Activated CD8-positive, alpha-beta T cell treated with anti-CD3 and anti-CD28 coated beads for 36 hours (primary cell): ENCODE results near the gene PLXNB1. TPM values are rescaled to one million over a fixed set of nuclear protein-coding genes. Genes with fewer than 3 reads are reported as not detected.
"Not testable (repeated sequence)": the region's sequence is repeated elsewhere in the genome, so short reads cannot be mapped to it uniquely, and the experiment has no call there.

Experiments
- ATAC-seq: fragments of 200-7000 bp; cut with Tn5 transposase; one replicate; pipeline ENCODE4 v1.10.0; 2021; ENCODE audit warnings: mild to moderate bottlenecking, moderate library complexity
- CTCF ChIA-PET: fragments of 350-600 bp; sonication (Branson Sonifier 250); formaldehyde crosslinking; loops from one replicate; lab custom pipeline; 2021; ENCODE audit warnings: antibody characterized with exemption; lab: Charles Lee
- POLR2A ChIA-PET: fragments of 350-600 bp; sonication (Branson Sonifier 250); formaldehyde crosslinking; loops from one replicate; lab custom pipeline; 2021; ENCODE audit warnings: antibody characterized with exemption; lab: Charles Lee
- DNase-seq: peaks from one replicate; pipeline ENCODE4 v3.0.0-alpha.2; 2020
- H3K27ac Mint-ChIP-seq: one replicate; pipeline ENCODE4 v1.8.0; 2021; ENCODE audit warnings: mild to moderate bottlenecking, mixed read lengths
- H3K27me3 Mint-ChIP-seq: one replicate; pipeline ENCODE4 v1.8.0; 2021; ENCODE audit warnings: mixed read lengths
- H3K36me3 Mint-ChIP-seq: one replicate; pipeline ENCODE4 v1.8.0; 2021; ENCODE audit warnings: low read depth, mixed read lengths
- H3K4me1 Mint-ChIP-seq: one replicate; pipeline ENCODE4 v1.8.0; 2021; ENCODE audit warnings: low read depth, mixed read lengths
- H3K4me3 Mint-ChIP-seq: one replicate; pipeline ENCODE4 v1.8.0; 2021; ENCODE audit warnings: mild to moderate bottlenecking, moderate library complexity, mixed read lengths
- H3K9me3 Mint-ChIP-seq: one replicate; pipeline ENCODE4 v1.8.0; 2021; ENCODE audit warnings: mixed read lengths
- intact Hi-C: fragments of 100-400 bp; cut with micrococcal nuclease; formaldehyde crosslinking; loops from one replicate; pipeline ENCODE4 v1.10.0; 2022
- total RNA-seq, 2 experiments: library from RNA; stranded (reverse); gene quantifications; one replicate each; pipeline ENCODE4 v1.2.3, GENCODE V29; 2021
- TF ChIP-seq, protein P1 (sequence below): fragments of 200-600 bp; IDR thresholded peaks from one replicate; pipeline ENCODE4 v1.8.0; 2022; ENCODE audit warnings: antibody characterized with exemption, mild to moderate bottlenecking

The PLXNB1 gene
- total RNA-seq, 2 experiments from 2014 or later = 3.7 TPM

- DNase-seq (peak; percentile 17), ATAC-seq (no peak)
- ChIA-PET CTCF (interaction anchor here (0.8 to 12.8 kb wide), 9 partner anchors 21 to 284 kb away, joined by 3 to 312 read pairs (median 16); partner anchors contain the start of gene PFKFB4), POLR2A (no interaction called here)
- no peaks in the 10 kb centered on the region for H3K36me3 Mint-ChIP-seq
- H3K27me3 Mint-ChIP-seq = peaks cover 1% of the 10 kb centered on the region
- TF ChIP-seq, protein P1, sequence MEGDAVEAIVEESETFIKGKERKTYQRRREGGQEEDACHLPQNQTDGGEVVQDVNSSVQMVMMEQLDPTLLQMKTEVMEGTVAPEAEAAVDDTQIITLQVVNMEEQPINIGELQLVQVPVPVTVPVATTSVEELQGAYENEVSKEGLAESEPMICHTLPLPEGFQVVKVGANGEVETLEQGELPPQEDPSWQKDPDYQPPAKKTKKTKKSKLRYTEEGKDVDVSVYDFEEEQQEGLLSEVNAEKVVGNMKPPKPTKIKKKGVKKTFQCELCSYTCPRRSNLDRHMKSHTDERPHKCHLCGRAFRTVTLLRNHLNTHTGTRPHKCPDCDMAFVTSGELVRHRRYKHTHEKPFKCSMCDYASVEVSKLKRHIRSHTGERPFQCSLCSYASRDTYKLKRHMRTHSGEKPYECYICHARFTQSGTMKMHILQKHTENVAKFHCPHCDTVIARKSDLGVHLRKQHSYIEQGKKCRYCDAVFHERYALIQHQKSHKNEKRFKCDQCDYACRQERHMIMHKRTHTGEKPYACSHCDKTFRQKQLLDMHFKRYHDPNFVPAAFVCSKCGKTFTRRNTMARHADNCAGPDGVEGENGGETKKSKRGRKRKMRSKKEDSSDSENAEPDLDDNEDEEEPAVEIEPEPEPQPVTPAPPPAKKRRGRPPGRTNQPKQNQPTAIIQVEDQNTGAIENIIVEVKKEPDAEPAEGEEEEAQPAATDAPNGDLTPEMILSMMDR = no peak
- H3K4me3 Mint-ChIP-seq = no peak overlapping the region
- H3K27ac Mint-ChIP-seq = no peak overlapping the region
- H3K9me3 Mint-ChIP-seq = no peaks in the 10 kb centered on the region
- no peaks in the 10 kb centered on the region for H3K4me1 Mint-ChIP-seq
- intact Hi-C loops = loop anchor here (5.0 kb wide), 2 partner anchors 35 to 145 kb away; no protein-coding TSS in a partner anchor
Observed at GRCh38 chr3:48402281-48402732, 27.6 kb downstream of the PLXNB1 start.

DNA sequence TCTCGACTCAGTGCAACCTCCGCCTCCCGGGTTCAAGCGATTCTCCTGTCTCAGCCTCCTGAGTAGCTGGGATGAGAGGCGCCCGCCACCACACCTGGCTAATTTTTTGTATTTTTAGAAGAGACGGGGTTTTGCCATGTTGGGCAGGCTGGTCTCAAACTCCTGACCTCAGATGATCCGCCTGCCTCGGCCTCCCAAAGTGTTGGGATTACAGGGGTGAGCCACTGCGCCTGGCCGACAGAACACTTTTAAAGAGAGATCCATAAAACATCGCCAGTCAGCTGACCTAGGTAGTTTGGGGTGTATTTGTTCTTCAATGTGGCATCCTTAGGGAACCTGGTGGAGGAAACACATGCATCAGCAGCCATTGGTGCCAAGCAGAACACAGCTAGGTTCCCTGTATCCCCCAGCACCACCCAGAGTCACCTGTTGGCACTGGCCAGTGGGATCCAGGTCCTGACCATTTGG, 28.4 kb downstream of the PLXNB1 start:
- ChIA-PET CTCF (interaction anchor here (0.7 to 12.8 kb wide), 60 partner anchors 9 to 363 kb away, joined by 3 to 312 read pairs (median 5); partner anchors contain the start of genes ATRIP, CCDC51, NME6 and PFKFB4), POLR2A (interaction anchor here (0.8 to 1.0 kb wide), 3 partner anchors 31 to 128 kb away, joined by 3 to 4 read pairs (median 3); no protein-coding TSS in a partner anchor)
- not testable (repeated sequence) for ATAC-seq, H3K4me1 Mint-ChIP-seq, H3K36me3 Mint-ChIP-seq, H3K9me3 Mint-ChIP-seq, H3K27me3 Mint-ChIP-seq, H3K27ac Mint-ChIP-seq, DNase-seq, H3K4me3 Mint-ChIP-seq
- intact Hi-C loops = loop anchor here (5.0 kb wide), 2 partner anchors 36 to 146 kb away; no protein-coding TSS in a partner anchor

- DNase-seq (peak; percentile 73), ATAC-seq (peak; percentile 87)
- intact Hi-C loops = loop anchor here (5.0 kb wide), 2 partner anchors 36 to 146 kb away; no protein-coding TSS in a partner anchor
- no peaks in the 10 kb centered on the region for H3K9me3 Mint-ChIP-seq
- ChIA-PET POLR2A (interaction anchor here (0.8 to 1.0 kb wide), 4 partner anchors 31 to 160 kb away, joined by 3 to 4 read pairs (median 3); partner anchors contain the start of gene ZNF589), CTCF (interaction anchor here (0.7 to 12.8 kb wide), 78 partner anchors 8 to 364 kb away, joined by 3 to 312 read pairs (median 4); partner anchors contain the start of genes ATRIP, CAMP, CCDC51 and IP6K2)
- no peak overlapping the region for H3K27ac Mint-ChIP-seq
- H3K4me1 Mint-ChIP-seq = no peaks in the 10 kb centered on the region
- no peaks in the 10 kb centered on the region for H3K36me3 Mint-ChIP-seq
- H3K27me3 Mint-ChIP-seq = peaks cover 2% of the 10 kb centered on the region
- no peak overlapping the region for H3K4me3 Mint-ChIP-seq
- TF ChIP-seq, protein P1 = peak; percentile 90
Observed at GRCh38 chr3:48400824-48401433, 29.0 kb downstream of the PLXNB1 start.

DNA sequence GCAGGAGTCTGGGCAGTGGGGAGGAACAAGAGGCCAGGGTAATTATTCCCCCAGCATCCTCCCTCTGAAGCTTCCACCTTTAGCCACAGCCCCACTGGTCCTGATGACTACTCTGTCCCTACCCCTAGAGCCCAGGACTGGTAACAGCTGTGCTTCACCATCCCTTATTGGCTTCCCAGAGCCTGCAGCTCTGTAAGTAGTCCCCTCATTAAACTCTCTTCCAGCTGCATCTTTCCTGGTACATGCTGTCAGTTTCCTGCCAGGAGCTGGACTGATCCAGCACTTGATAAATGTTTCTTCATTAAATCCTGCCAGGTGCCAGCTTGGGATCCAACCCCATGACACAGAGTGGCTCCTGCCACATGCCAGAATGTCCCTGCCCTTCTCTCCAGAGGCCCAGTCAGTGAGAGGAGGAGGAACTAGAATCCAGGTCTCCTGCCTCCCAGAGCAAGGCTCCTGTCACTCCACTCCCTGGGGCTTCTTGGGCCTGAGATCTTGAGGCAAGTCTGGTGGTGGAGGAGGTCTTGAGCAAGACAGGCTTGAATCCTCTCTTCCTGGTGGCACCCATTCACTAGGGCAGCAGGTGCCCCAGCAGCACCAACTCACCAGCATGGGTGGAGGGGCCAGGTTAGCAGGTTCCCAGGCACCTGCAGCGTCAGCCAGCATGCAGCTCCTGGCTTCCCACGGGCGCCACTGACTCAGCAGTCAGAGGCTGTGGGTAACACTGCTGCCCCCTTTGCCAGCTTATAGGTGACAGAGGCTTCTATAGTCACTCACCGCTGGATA, 30.3 kb downstream of the PLXNB1 start:
- Mint-ChIP-seq H3K4me3 (no peak overlapping the region), H3K36me3 (no peaks in the 10 kb centered on the region), H3K4me1 (no peaks in the 10 kb centered on the region), H3K9me3 (no peaks in the 10 kb centered on the region), H3K27ac (no peak overlapping the region), H3K27me3 (peaks cover 4% of the 10 kb centered on the region)
- CTCF ChIA-PET = interaction anchor here (1.4 to 12.8 kb wide), 18 partner anchors 11 to 318 kb away, joined by 3 to 312 read pairs (median 17); partner anchors contain the start of genes CCDC51, IP6K2, PFKFB4 and TMA7
- POLR2A ChIA-PET = interaction anchor here (0.6 kb wide), 1 partner anchor 111 kb away, joined by 4 read pairs; no protein-coding TSS in a partner anchor
- DNase-seq (peak; percentile 15), ATAC-seq (peak; percentile 28)
- intact Hi-C loops = loop anchor here (5.0 to 10.0 kb wide), 3 partner anchors 38 to 148 kb away; no protein-coding TSS in a partner anchor
- TF ChIP-seq, protein P1 = no peak
